Activated CD8-positive, alpha-beta T cell treated with anti-CD3 and anti-CD28 coated beads, Interleukin-2, amount 10 ng/mL, durations not matched to agents 7 days and 5 days (primary cell): ENCODE measurements around the gene MECP2. TPM values are rescaled to one million over a fixed set of nuclear protein-coding genes. Genes with fewer than 3 reads are reported as not detected.

Experiments used
- ATAC-seq: fragments of 150-1000 bp; cut with Tn5 transposase; one replicate; pipeline ENCODE4 v1.10.0; 2021; ENCODE audit warnings: moderate library complexity
- CTCF ChIA-PET: fragments of 350-600 bp; sonication (Branson Sonifier 250); formaldehyde crosslinking; loops from one replicate; lab custom pipeline; 2021; ENCODE audit warnings: antibody characterized with exemption; lab: Charles Lee
- POLR2A ChIA-PET: fragments of 350-600 bp; sonication (Branson Sonifier 250); formaldehyde crosslinking; loops from one replicate; lab custom pipeline; 2021; ENCODE audit warnings: antibody characterized with exemption; lab: Charles Lee
- DNase-seq: peaks from one replicate; pipeline ENCODE4 v3.0.0-alpha.2; 2020
- H3K27ac Mint-ChIP-seq: one replicate; pipeline ENCODE4 v1.8.0; 2021; ENCODE audit warnings: mild to moderate bottlenecking, mixed read lengths
- H3K27me3 Mint-ChIP-seq: one replicate; pipeline ENCODE4 v1.8.0; 2021; ENCODE audit warnings: low read depth, mixed read lengths
- H3K36me3 Mint-ChIP-seq: one replicate; pipeline ENCODE4 v1.8.0; 2021; ENCODE audit warnings: low read depth, mixed read lengths
- H3K4me1 Mint-ChIP-seq: one replicate; pipeline ENCODE4 v1.8.0; 2021; ENCODE audit warnings: low read depth, mixed read lengths
- H3K4me3 Mint-ChIP-seq: one replicate; pipeline ENCODE4 v1.8.0; 2021; ENCODE audit warnings: mild to moderate bottlenecking, mixed read lengths
- H3K9me3 Mint-ChIP-seq: one replicate; pipeline ENCODE4 v1.8.0; 2022; ENCODE audit warnings: mixed read lengths; ENCODE audit not compliant: insufficient read depth
- total RNA-seq, 2 experiments: library from RNA; stranded (reverse); gene quantifications; one replicate each; pipeline ENCODE4 v1.2.3, GENCODE V29; 2021

The MECP2 gene
- total RNA-seq, 2 experiments from 2014 or later: 65.4 to 65.5 TPM

GRCh38 chrX:154131955-154132354 lies 34.4 kb upstream of the MECP2 start:
- POLR2A ChIA-PET: no interaction called here
- Mint-ChIP-seq H3K4me1 (peaks cover 15% of the 10 kb centered on the region), H3K9me3 (no peaks in the 10 kb centered on the region), H3K4me3 (no peak overlapping the region), H3K36me3 (no peaks in the 10 kb centered on the region), H3K27me3 (no peaks in the 10 kb centered on the region), H3K27ac (no peak overlapping the region)
- ATAC-seq (no peak), DNase-seq (no peak)
- CTCF ChIA-PET: no interaction called here

GRCh38 chrX:154126101-154126500 lies 28.6 kb upstream of the MECP2 start:
- DNase-seq (no peak), ATAC-seq (no peak)
- ChIA-PET POLR2A (no interaction called here), CTCF (no interaction called here)
- peaks cover 28% of the 10 kb centered on the region for H3K4me1 Mint-ChIP-seq
- no peaks in the 10 kb centered on the region for H3K36me3 Mint-ChIP-seq
- no peak overlapping the region for H3K4me3 Mint-ChIP-seq
- H3K9me3 Mint-ChIP-seq: no peaks in the 10 kb centered on the region
- H3K27ac Mint-ChIP-seq: no peak overlapping the region
- H3K27me3 Mint-ChIP-seq: no peaks in the 10 kb centered on the region

DNA sequence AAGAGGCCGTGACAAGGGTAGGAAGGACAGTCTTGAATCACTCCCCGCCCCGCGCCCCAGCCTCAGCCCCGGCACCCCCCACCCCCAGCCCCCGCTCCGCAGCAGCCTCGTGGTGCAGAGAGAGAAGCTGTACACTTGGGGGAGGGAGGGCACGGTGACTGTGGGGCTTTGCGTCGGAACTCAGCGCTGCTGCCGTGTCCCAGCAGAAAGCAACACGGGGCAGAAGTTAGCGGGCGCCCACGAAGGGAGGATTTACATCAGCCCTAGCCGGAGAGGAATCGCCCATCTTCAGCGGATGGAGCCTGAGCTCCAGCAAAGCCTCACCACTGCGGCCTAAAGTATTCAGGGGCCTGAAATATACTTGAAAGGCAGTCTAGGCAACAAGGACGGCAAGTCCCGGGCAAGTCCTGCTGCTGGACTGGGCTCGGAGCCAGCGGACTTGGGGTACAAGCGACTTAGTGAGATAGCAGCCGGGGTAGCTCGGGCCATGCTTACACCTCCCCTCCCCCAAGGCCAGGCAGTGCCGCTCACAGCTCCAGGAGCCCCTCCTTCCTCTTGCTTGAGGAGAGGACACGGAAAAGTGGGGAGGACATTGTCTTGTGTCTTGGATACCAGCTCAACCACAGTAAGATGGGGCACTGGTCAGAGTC lies 28.0 kb upstream of the MECP2 start:
- ChIA-PET POLR2A (no interaction called here), CTCF (no interaction called here)
- H3K4me3 Mint-ChIP-seq: no peak overlapping the region

GRCh38 chrX:154123241-154124219 lies 26.0 kb upstream of the MECP2 start:
- Mint-ChIP-seq H3K36me3 (no peaks in the 10 kb centered on the region), H3K4me1 (peaks cover 28% of the 10 kb centered on the region), H3K9me3 (no peaks in the 10 kb centered on the region), H3K4me3 (peak overlapping the region; percentile 10), H3K27me3 (no peaks in the 10 kb centered on the region), H3K27ac (peak overlapping the region; percentile 64)
- CTCF ChIA-PET: interaction anchor here (1.0 to 1.9 kb wide), 3 partner anchors 10 to 110 kb away, joined by 3 to 8 read pairs (median 6); no protein-coding TSS in a partner anchor
- POLR2A ChIA-PET: interaction anchor here (0.9 kb wide), 1 partner anchor 26 kb away, joined by 5 read pairs; the partner anchor contains the start of gene MECP2
- DNase-seq (peak; percentile 63), ATAC-seq (peak; percentile 90)

More for the DNA sequence above, 28.0 kb upstream of the MECP2 start:
- no peak overlapping the region for H3K27ac Mint-ChIP-seq
- no peak for ATAC-seq
- H3K9me3 Mint-ChIP-seq: no peaks in the 10 kb centered on the region
- no peak for DNase-seq
- peaks cover 28% of the 10 kb centered on the region for H3K4me1 Mint-ChIP-seq
- no peaks in the 10 kb centered on the region for H3K27me3 Mint-ChIP-seq
- H3K36me3 Mint-ChIP-seq: no peaks in the 10 kb centered on the region

DNA sequence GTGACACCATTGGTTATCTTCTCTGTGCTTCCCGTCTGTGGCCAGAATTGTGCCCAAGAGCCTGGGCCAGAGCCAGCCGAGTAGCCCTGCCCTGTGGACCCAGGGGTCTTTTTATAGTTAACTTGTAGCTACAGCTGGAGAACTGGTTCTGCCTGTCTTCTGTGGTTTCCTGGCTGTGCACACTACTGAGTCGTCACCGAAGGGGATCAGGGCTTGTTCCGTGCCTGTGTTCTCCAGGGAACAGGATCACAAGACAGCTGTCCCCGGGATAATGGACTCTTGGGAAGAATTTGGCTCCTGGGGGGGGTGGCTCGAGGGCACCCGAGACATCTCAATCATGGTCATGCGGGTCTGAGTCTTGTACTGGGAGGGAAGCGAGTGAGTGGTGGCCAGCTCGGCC lies 24.4 kb upstream of the MECP2 start:
- Mint-ChIP-seq H3K36me3 (no peaks in the 10 kb centered on the region), H3K27ac (no peak overlapping the region), H3K27me3 (no peaks in the 10 kb centered on the region), H3K4me3 (no peak overlapping the region), H3K4me1 (peaks cover 28% of the 10 kb centered on the region), H3K9me3 (no peaks in the 10 kb centered on the region)
- ChIA-PET CTCF (no interaction called here), POLR2A (no interaction called here)
- ATAC-seq (no peak), DNase-seq (no peak)

DNA sequence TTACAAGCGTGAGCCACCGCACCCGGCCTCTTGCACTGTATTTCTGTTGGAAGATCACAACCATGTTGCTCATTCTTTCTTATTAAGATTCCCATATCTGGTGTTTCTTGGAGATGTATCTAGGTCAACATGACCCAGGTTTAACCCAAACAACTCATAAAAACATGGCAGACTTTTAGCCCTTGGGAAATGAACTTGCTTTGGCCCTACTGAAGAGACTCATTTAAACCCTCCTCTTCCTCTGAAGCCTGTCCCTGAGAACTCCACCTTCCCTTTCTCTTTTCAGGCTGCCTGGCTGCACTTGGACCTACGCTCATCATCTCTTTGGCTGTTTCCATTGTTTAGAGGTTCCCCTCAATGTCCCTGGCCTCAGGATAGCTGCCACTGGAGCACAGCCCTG lies 23.7 kb upstream of the MECP2 start:
- ChIA-PET CTCF (no interaction called here), POLR2A (no interaction called here)
- Mint-ChIP-seq H3K36me3 (no peaks in the 10 kb centered on the region), H3K27ac (no peak overlapping the region), H3K9me3 (no peaks in the 10 kb centered on the region), H3K4me3 (no peak overlapping the region), H3K4me1 (peaks cover 28% of the 10 kb centered on the region), H3K27me3 (no peaks in the 10 kb centered on the region)
- no peak for DNase-seq
- no peak for ATAC-seq

DNA sequence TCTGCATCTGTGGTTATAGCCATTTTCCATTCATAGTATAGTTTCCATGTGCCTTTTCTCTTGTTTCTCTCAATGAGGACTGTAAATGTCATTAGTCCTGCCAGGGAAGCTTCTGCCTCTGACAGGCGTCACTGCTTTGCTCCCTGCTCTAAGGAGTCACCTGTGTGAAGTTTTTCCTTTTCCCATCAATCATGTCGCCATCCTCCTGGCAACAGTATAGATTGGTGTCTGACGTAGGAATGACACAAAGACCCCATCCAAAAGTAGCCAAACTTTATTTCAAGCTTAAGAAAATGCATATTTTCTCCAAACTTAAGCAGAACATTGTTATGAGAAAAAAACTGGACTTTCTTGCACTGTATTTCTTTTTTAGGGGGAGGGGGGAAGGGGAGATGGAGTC lies 23.1 kb upstream of the MECP2 start:
- CTCF ChIA-PET: no interaction called here
- DNase-seq (no peak), ATAC-seq (no peak)
- Mint-ChIP-seq H3K27ac (no peak overlapping the region), H3K4me1 (peaks cover 28% of the 10 kb centered on the region), H3K9me3 (no peaks in the 10 kb centered on the region), H3K36me3 (no peaks in the 10 kb centered on the region), H3K4me3 (no peak overlapping the region), H3K27me3 (no peaks in the 10 kb centered on the region)
- POLR2A ChIA-PET: no interaction called here

DNA sequence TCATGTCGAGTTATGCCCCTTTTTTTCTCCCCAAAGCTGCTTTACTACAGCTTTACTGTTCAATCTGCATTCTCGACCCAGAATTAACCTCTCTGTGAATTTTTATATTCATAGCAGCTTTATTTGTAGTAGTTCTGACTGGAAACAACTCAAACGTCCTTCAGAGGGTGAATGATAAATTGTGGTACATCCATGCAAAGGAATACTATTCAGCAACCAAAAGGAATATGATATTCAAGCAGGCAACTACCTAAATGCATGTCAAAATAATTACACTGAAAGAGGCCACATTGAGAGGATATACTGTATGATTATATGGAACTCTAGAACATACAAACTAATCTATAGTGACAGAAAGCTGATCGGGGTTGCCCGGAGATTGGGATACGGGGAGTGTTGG lies 20.0 kb upstream of the MECP2 start:
- POLR2A ChIA-PET: no interaction called here
- ATAC-seq: no peak
- no peak for DNase-seq
- CTCF ChIA-PET: no interaction called here
- no peak overlapping the region for H3K4me3 Mint-ChIP-seq
- no peak overlapping the region for H3K27ac Mint-ChIP-seq
- H3K9me3 Mint-ChIP-seq: no peaks in the 10 kb centered on the region
- peaks cover 9% of the 10 kb centered on the region for H3K4me1 Mint-ChIP-seq
- no peaks in the 10 kb centered on the region for H3K36me3 Mint-ChIP-seq
- peaks cover 1% of the 10 kb centered on the region for H3K27me3 Mint-ChIP-seq

- ChIA-PET POLR2A (no interaction called here), CTCF (no interaction called here)
- Mint-ChIP-seq H3K9me3 (no peaks in the 10 kb centered on the region), H3K36me3 (no peaks in the 10 kb centered on the region), H3K27me3 (peaks cover 1% of the 10 kb centered on the region), H3K4me3 (no peak overlapping the region), H3K4me1 (peaks cover 3% of the 10 kb centered on the region), H3K27ac (no peak overlapping the region)
- DNase-seq (no peak), ATAC-seq (no peak)
Measured at GRCh38 chrX:154116426-154117211, 19.1 kb upstream of the MECP2 start.

GRCh38 chrX:154115750-154116149 lies 18.2 kb upstream of the MECP2 start:
- ChIA-PET CTCF (no interaction called here), POLR2A (no interaction called here)
- Mint-ChIP-seq H3K4me3 (no peak overlapping the region), H3K27me3 (peaks cover 1% of the 10 kb centered on the region), H3K27ac (no peak overlapping the region), H3K4me1 (peaks cover 3% of the 10 kb centered on the region), H3K36me3 (no peaks in the 10 kb centered on the region), H3K9me3 (no peaks in the 10 kb centered on the region)
- ATAC-seq: no peak
- DNase-seq: no peak

DNA sequence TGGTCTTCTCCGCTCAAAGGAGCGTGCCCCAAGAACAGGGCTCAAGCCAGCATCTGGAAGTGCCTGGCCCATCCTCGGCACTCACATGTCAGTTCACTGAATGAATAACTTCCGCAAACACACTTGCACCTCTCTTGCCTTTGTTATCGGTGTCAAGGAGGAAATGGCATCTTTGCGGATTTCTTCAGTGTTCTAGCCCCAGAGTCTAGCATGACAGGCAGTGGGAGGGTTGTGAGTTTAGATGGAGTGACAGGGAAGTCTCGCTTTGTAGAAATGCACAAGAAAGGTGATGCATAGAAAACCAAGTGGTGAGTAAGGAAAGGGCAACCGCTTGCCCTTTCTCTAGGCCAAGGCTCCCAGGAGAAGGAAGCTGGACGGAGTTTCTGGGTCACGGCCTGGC lies 17.6 kb upstream of the MECP2 start:
- no peak for ATAC-seq
- DNase-seq: no peak
- H3K4me1 Mint-ChIP-seq: peaks cover 3% of the 10 kb centered on the region
- ChIA-PET CTCF (no interaction called here), POLR2A (interaction anchor here (1.6 kb wide), 1 partner anchor 17 kb away, joined by 3 read pairs; the partner anchor contains the start of gene MECP2)
- H3K27ac Mint-ChIP-seq: no peak overlapping the region
- H3K27me3 Mint-ChIP-seq: peaks cover 1% of the 10 kb centered on the region
- no peaks in the 10 kb centered on the region for H3K36me3 Mint-ChIP-seq
- H3K9me3 Mint-ChIP-seq: no peaks in the 10 kb centered on the region
- no peak overlapping the region for H3K4me3 Mint-ChIP-seq
